Chondrocyte (in vitro differentiated cells): ENCODE results near the gene PTPN3. TPM values are rescaled to one million over a fixed set of nuclear protein-coding genes. Genes with fewer than 3 reads are reported as not detected.

Experiments used
- DNase-seq: peaks from one replicate; pipeline ENCODE4 v3.0.0; 2021; ENCODE audit warnings: mixed read lengths, low spot score
- H3K27ac Mint-ChIP-seq: one replicate; pipeline ENCODE4 v1.8.0; 2021; ENCODE audit warnings: mild to moderate bottlenecking, moderate library complexity, mixed read lengths; ENCODE audit not compliant: unreplicated experiment
- H3K27me3 Mint-ChIP-seq: 2 replicates; pipeline ENCODE4 v1.8.0; 2021; ENCODE audit warnings: low read depth, mixed read lengths
- H3K36me3 Mint-ChIP-seq: 2 replicates; pipeline ENCODE4 v1.8.0; 2021; ENCODE audit warnings: low read depth, mixed read lengths
- H3K4me1 Mint-ChIP-seq: 2 replicates; pipeline ENCODE4 v1.8.0; 2021; ENCODE audit warnings: low read depth, mild to moderate bottlenecking, mixed read lengths
- H3K4me3 Mint-ChIP-seq: one replicate; pipeline ENCODE4 v1.8.0; 2021; ENCODE audit warnings: mild to moderate bottlenecking, moderate library complexity, mixed read lengths; ENCODE audit not compliant: unreplicated experiment
- H3K9me3 Mint-ChIP-seq: 2 replicates; pipeline ENCODE4 v1.8.0; 2021; ENCODE audit warnings: low read depth, mixed read lengths
- CTCF ChIP-seq: fragments of 200-600 bp; sonication (generic); IDR thresholded peaks from 2 replicates; pipeline ENCODE4 v1.5.0; 2021; ENCODE audit warnings: antibody characterized with exemption, mild to moderate bottlenecking, moderate library complexity
- total RNA-seq: library from RNA; stranded (reverse); gene quantifications from 3 replicates; pipeline ENCODE4 v1.2.1, GENCODE V29; 2021

PTPN3 gene
- total RNA-seq, 1 donor from 2014 or later, result 7.2 TPM

GRCh38 chr9:109383947-109384346 is 114.2 kb downstream of the PTPN3 start:
- Mint-ChIP-seq H3K36me3 (peaks cover 72% of the 10 kb centered on the region), H3K4me3 (no peak overlapping the region), H3K27me3 (no peaks in the 10 kb centered on the region), H3K27ac (no peak overlapping the region), H3K9me3 (no peaks in the 10 kb centered on the region), H3K4me1 (no peaks in the 10 kb centered on the region)
- TF ChIP-seq CTCF, result no peak
- DNase-seq, result no peak

GRCh38 chr9:109383356-109383755 is 114.8 kb downstream of the PTPN3 start:
- TF ChIP-seq CTCF, result no peak
- H3K36me3 Mint-ChIP-seq, result peaks cover 71% of the 10 kb centered on the region
- H3K4me1 Mint-ChIP-seq, result no peaks in the 10 kb centered on the region
- H3K9me3 Mint-ChIP-seq, result no peaks in the 10 kb centered on the region
- no peak overlapping the region for H3K27ac Mint-ChIP-seq
- no peak overlapping the region for H3K4me3 Mint-ChIP-seq
- no peak for DNase-seq
- no peaks in the 10 kb centered on the region for H3K27me3 Mint-ChIP-seq

GRCh38 chr9:109382585-109382984 is 115.5 kb downstream of the PTPN3 start:
- Mint-ChIP-seq H3K9me3 (no peaks in the 10 kb centered on the region), H3K4me1 (no peaks in the 10 kb centered on the region), H3K27ac (no peak overlapping the region)

GRCh38 chr9:109382182-109382581 is 115.9 kb downstream of the PTPN3 start:
- peaks cover 61% of the 10 kb centered on the region for H3K36me3 Mint-ChIP-seq
- no peaks in the 10 kb centered on the region for H3K27me3 Mint-ChIP-seq
- no peaks in the 10 kb centered on the region for H3K9me3 Mint-ChIP-seq
- TF ChIP-seq CTCF, result no peak
- no peak overlapping the region for H3K4me3 Mint-ChIP-seq
- H3K4me1 Mint-ChIP-seq, result no peaks in the 10 kb centered on the region
- DNase-seq, result no peak
- H3K27ac Mint-ChIP-seq, result no peak overlapping the region

More at GRCh38 chr9:109382585-109382984, 115.5 kb downstream of the PTPN3 start:
- H3K4me3 Mint-ChIP-seq, result no peak overlapping the region
- no peak for DNase-seq
- H3K27me3 Mint-ChIP-seq, result no peaks in the 10 kb centered on the region
- H3K36me3 Mint-ChIP-seq, result peaks cover 64% of the 10 kb centered on the region
- no peak for TF ChIP-seq CTCF

GRCh38 chr9:109381011-109381729 is 116.9 kb downstream of the PTPN3 start:
- Mint-ChIP-seq H3K27me3 (no peaks in the 10 kb centered on the region), H3K27ac (no peak overlapping the region), H3K4me1 (no peaks in the 10 kb centered on the region), H3K36me3 (peaks cover 54% of the 10 kb centered on the region), H3K4me3 (no peak overlapping the region), H3K9me3 (no peaks in the 10 kb centered on the region)
- no peak for TF ChIP-seq CTCF
- no peak for DNase-seq
